Spleen (tissue), 11 donors: ENCODE data around the gene CPNE7. TPM values are rescaled to one million over a fixed set of nuclear protein-coding genes. Genes with fewer than 3 reads are reported as not detected.

Experiments
- DNase-seq: peaks from one replicate; pipeline ENCODE4 v3.0.0-alpha.2; 2020
- H3K27ac ChIP-seq, 8 donors: fragments of 200-600 bp; sonication (generic) in 7 of 8; 1 replicate in 4 of 8; 2 replicates in 4 of 8; pipeline versions ENCODE4 v1.5.0 to v1.8.0; 2016 to 2021; ENCODE audit warnings: inconsistent platforms in 4 of 8, mild to moderate bottlenecking in 4 of 8, moderate library complexity in 1 of 8
- H3K27me3 ChIP-seq, 7 donors: fragments of 200-600 bp; sonication (generic) in 6 of 7; replicated peaks in 1 of 7; 1 replicate in 4 of 7; 2 replicates in 3 of 7; pipeline versions ENCODE4 v1.5.0 to v1.8.0; 2016 to 2021; ENCODE audit warnings: inconsistent platforms in 3 of 7, mild to moderate bottlenecking in 1 of 7
- H3K36me3 ChIP-seq, 6 donors: fragments of 200-600 bp; sonication (generic) in 5 of 6; 1 replicate in 4 of 6; 2 replicates in 2 of 6; pipeline versions ENCODE4 v1.5.0 to v1.8.0; 2016 to 2021; ENCODE audit warnings: inconsistent platforms in 2 of 6
- H3K4me1 ChIP-seq, 6 donors: fragments of 200-600 bp; sonication (generic) in 5 of 6; 1 replicate in 3 of 6; 2 replicates in 3 of 6; pipeline versions ENCODE4 v1.5.0 to v1.8.0; 2016 to 2021; ENCODE audit warnings: inconsistent platforms in 3 of 6
- H3K4me3 ChIP-seq, 8 donors: fragments of 200-600 bp; sonication (generic) in 7 of 8; 1 replicate in 4 of 8; 2 replicates in 4 of 8; pipeline versions ENCODE4 v1.5.0 to v1.8.0; 2016 to 2021; ENCODE audit warnings: inconsistent platforms in 4 of 8, mild to moderate bottlenecking in 4 of 8, moderate library complexity in 2 of 8
- H3K9me3 ChIP-seq, 8 donors: fragments of 200-600 bp; sonication (generic) in 7 of 8; 1 replicate in 4 of 8; 2 replicates in 4 of 8; pipeline versions ENCODE4 v1.5.0 to v1.8.0; 2016 to 2021; ENCODE audit warnings: inconsistent platforms in 4 of 8
- CTCF ChIP-seq, 11 experiments: fragments of 200-600 bp in 7 of 11; fragments of 450-650 bp in 4 of 11; sonication (generic) in 4 of 11; IDR thresholded peaks in 8 of 11; conservative IDR thresholded peaks in 3 of 11; 1 replicate in 7 of 11; 2 replicates in 4 of 11; pipeline versions ENCODE4 v1.4.0 to v1.8.0; 2016 to 2021; ENCODE audit warnings: antibody characterized with exemption in 11 of 11, inconsistent platforms in 4 of 11, mild to moderate bottlenecking in 1 of 11
- POLR2A ChIP-seq, 3 donors: fragments of 450-650 bp; IDR thresholded peaks; one replicate each; pipeline ENCODE4 v1.5.1; 2017; ENCODE audit warnings: antibody characterized with exemption in 3 of 3, mild to moderate bottlenecking in 1 of 3
- POLR2AphosphoS5 ChIP-seq, 3 donors: sonication (generic); formaldehyde crosslinking; IDR thresholded peaks; one replicate each; pipeline ENCODE4 v1.5.1; 2017; ENCODE audit warnings: antibody characterized with exemption in 3 of 3
- WGBS, 5 donors: extraction: QIAGEN DNeasy Blood & Tissue Kit in 3 of 5; methylation state at CpG; one replicate each; pipeline versions ENCODE4 v1.1.5 to v1.1.7; 2013 to 2018; 5-methylcytosine and 5-hydroxymethylcytosine counted together
- intact Hi-C: fragments of 100-400 bp; cut with DNase I; formaldehyde crosslinking; loops from one replicate; pipeline ENCODE4 v1.15.0; 2023; ENCODE audit warnings: low total_unique reads
- polyA plus RNA-seq, 3 donors: library from polyadenylated mRNA; stranded (reverse); fragments of 200-250 nt; gene quantifications; one replicate each; pipeline ENCODE4 v1.2.1, GENCODE V29; 2013
- total RNA-seq, 7 donors: library from RNA; depleted of rRNA in 3 of 7; stranded (reverse); fragments of >200 nt in 3 of 7; fragmentation: NEBNext Ultra II Directional in 4 of 7; extraction: Animal tissue kit (Norgen Biotek cat#: 25700) in 4 of 7; gene quantifications; one replicate each; pipeline versions ENCODE4 v1.1.0 to v1.2.1, GENCODE V29; 2016 to 2021
- donor health status: healthy with polysubstance abuse.
- donor health status: DM: no; HTN: no; CAD: no; lungs with moderate emphysema.
- donor health status: DM: no; HTN: no; CAD: no.
- donor health status: Bipolar disorder and iron deficiency.
- donor health status: healthy.
- donor health status: DM: no; HTN: no; CAD: no.
- donor health status: DM: yes; HTN: yes; CAD: no.

CPNE7 gene
- total and polyA plus RNA-seq, 10 donors = 0.37 to 4.3 (median 1.5) TPM; not detected in 1

GRCh38 chr16:89571636-89572035 lies 3.9 kb upstream of the CPNE7 start:
- Histone ChIP-seq H3K4me3 (no peak overlapping the region), H3K27ac (no peak overlapping the region), H3K27me3 (peaks cover 5 to 77% (median 39%) of the 10 kb centered on the region in 7 donors), H3K9me3 (no peaks in the 10 kb centered on the region), H3K36me3 (peaks cover 0 to 4% (median 0%) of the 10 kb centered on the region in 6 donors), H3K4me1 (peaks cover 11 to 39% (median 25%) of the 10 kb centered on the region in 6 donors)
- WGBS, 5 donors = 85 to 91% (median 88%) methylated on average over 9 to 18 of the region's 18 CpGs
- TF ChIP-seq POLR2AphosphoS5 (IDR thresholded peaks at IDR 0.05) = no peak
- no peak for TF ChIP-seq POLR2A (IDR thresholded peaks at IDR 0.05)
- TF ChIP-seq CTCF (IDR thresholded peaks at IDR 0.05 in 8 of 11, conservative IDR thresholded peaks at IDR 0.05 in 3 of 11) = no peak
- DNase-seq = no peak
- intact Hi-C loops = loop anchor here (10.0 kb wide), 1 partner anchor 73 kb away; no protein-coding TSS in a partner anchor

DNA sequence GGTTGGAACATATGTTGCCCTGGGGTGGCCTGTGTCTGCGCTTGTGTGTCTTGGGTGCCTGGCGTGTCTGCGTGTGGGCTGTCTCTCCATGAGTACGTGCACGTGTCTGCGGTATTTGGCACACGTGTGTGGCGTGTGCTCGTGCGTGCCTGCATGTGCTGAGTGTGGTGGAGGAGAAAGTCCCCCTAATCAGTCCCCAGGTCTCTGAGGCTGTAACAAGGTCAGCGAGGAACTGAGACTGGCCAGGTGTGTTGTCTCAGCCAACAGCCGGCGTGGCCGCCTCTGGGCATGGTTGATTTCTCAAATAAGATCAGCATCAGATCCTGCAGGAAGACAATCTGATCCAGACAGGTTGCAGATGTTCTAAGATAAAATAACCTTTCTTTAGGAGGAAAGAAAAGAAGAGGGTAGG lies 3.5 kb upstream of the CPNE7 start:
- intact Hi-C loops = loop anchor here (10.0 kb wide), 1 partner anchor 73 kb away; no protein-coding TSS in a partner anchor
- peaks cover 0 to 4% (median 0%) of the 10 kb centered on the region in 6 donors for H3K36me3 ChIP-seq
- no peak for DNase-seq
- H3K27ac ChIP-seq = no peak overlapping the region
- peaks cover 11 to 38% (median 25%) of the 10 kb centered on the region in 6 donors for H3K4me1 ChIP-seq
- H3K4me3 ChIP-seq = no peak overlapping the region
- WGBS, 5 donors = 39 to 64% (median 52%) methylated on average over 8 to 14 of the region's 14 CpGs
- TF ChIP-seq POLR2A (IDR thresholded peaks at IDR 0.05) (no peak), POLR2AphosphoS5 (IDR thresholded peaks at IDR 0.05) (no peak), CTCF (IDR thresholded peaks at IDR 0.05 in 8 of 11, conservative IDR thresholded peaks at IDR 0.05 in 3 of 11) (no peak)
- peaks cover 5 to 82% (median 43%) of the 10 kb centered on the region in 7 donors for H3K27me3 ChIP-seq
- no peaks in the 10 kb centered on the region for H3K9me3 ChIP-seq

- no peak for DNase-seq
- 60 to 72% (median 70%) methylated on average over 14 to 19 of the region's 19 CpGs for WGBS, 5 donors
- Histone ChIP-seq H3K4me3 (no peak overlapping the region), H3K36me3 (no peaks in the 10 kb centered on the region), H3K9me3 (no peaks in the 10 kb centered on the region), H3K4me1 (peaks cover 11 to 38% (median 25%) of the 10 kb centered on the region in 6 donors), H3K27me3 (peaks cover 5 to 87% (median 43%) of the 10 kb centered on the region in 7 donors), H3K27ac (no peak overlapping the region)
- intact Hi-C loops = loop anchor here (10.0 kb wide), 1 partner anchor 72 kb away; no protein-coding TSS in a partner anchor
- TF ChIP-seq POLR2A (IDR thresholded peaks at IDR 0.05) = no peak
- TF ChIP-seq CTCF (IDR thresholded peaks at IDR 0.05 in 8 of 11, conservative IDR thresholded peaks at IDR 0.05 in 3 of 11) = no peak
- no peak for TF ChIP-seq POLR2AphosphoS5 (IDR thresholded peaks at IDR 0.05)
Measured at GRCh38 chr16:89572485-89573205, 2.9 kb upstream of the CPNE7 start.
